ENCODE results near the gene BORCS5.

Gene BORCS5

DNA sequence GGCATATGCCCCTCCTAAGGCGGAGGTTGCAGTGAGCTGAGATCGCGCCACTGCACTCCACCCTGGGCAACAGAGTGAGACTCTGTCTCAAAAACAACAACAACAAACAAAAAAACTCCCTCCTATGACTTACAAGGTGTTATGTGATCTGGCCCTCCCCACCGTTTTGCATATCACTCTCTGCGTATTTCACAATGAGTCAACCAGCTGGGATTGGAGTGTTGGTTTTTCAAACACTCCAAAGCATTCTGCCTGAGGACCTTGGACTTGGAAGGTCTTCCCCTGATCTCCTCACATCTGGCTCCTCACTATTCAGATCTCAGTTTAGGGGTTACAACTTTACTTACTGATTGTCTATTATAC, 20.8 kb upstream of the BORCS5 start:
- TF ChIP-seq, protein P1, sequence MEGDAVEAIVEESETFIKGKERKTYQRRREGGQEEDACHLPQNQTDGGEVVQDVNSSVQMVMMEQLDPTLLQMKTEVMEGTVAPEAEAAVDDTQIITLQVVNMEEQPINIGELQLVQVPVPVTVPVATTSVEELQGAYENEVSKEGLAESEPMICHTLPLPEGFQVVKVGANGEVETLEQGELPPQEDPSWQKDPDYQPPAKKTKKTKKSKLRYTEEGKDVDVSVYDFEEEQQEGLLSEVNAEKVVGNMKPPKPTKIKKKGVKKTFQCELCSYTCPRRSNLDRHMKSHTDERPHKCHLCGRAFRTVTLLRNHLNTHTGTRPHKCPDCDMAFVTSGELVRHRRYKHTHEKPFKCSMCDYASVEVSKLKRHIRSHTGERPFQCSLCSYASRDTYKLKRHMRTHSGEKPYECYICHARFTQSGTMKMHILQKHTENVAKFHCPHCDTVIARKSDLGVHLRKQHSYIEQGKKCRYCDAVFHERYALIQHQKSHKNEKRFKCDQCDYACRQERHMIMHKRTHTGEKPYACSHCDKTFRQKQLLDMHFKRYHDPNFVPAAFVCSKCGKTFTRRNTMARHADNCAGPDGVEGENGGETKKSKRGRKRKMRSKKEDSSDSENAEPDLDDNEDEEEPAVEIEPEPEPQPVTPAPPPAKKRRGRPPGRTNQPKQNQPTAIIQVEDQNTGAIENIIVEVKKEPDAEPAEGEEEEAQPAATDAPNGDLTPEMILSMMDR (IDR thresholded peaks at IDR 0.05; ENCODE audit: low read length) = no peak
- TF ChIP-seq EZH2 (optimal IDR thresholded peaks at IDR 0.05; ENCODE audit: low read depth, low read length) = no peak
- TF ChIP-seq EZH2phosphoT487 (IDR thresholded peaks at IDR 0.05; ENCODE audit: low read length) = no peak

DNA sequence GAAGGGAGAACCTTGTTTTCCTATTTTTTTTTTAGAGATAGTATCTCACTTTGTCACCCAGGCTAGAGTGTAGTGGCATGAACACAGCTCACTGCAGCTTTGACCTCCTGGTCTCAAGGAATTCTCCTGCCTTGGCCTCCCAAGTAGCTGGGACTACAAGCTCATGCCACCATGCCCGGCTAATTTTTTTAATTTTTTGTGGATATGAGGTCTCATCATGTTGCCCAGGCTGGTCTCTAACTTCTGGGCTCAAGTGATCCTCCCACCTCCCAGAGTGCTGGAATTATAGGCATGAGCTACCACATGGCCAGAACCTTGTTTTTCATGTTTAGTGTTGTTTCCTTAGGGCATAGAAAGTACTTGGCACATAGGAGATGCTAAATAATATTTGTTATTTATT, 20.4 kb upstream of the BORCS5 start:
- Histone ChIP-seq H3K4me3 (ENCODE audit: low read length) (no peak overlapping the region), H3K36me3 (replicated peaks; ENCODE audit: insufficient read depth, low read length) (no peaks in the 10 kb centered on the region), H4K20me1 (ENCODE audit: insufficient read depth, low read length) (no peaks in the 10 kb centered on the region), H3K9me3 (replicated peaks; ENCODE audit: insufficient read depth, low read length) (no peaks in the 10 kb centered on the region), H2AFZ (ENCODE audit: low read length) (no peak overlapping the region), H3K4me2 (ENCODE audit: low read depth, low read length) (no peak overlapping the region), H3K79me2 (ENCODE audit: low read length) (no peaks in the 10 kb centered on the region), H3K27ac (ENCODE audit: low read length) (no peak overlapping the region), H3K4me1 (ENCODE audit: low read length) (no peaks in the 10 kb centered on the region), H3K9me2 (replicated peaks; ENCODE audit: insufficient read depth, low read length) (no peaks in the 10 kb centered on the region), H3F3A (ENCODE audit: insufficient read depth, low read length) (no peaks in the 10 kb centered on the region), H3K27me3 (replicated peaks; ENCODE audit: insufficient read depth, low read length) (no peaks in the 10 kb centered on the region), H3K9ac (ENCODE audit: low read length) (no peak overlapping the region)
- TF ChIP-seq EZH2phosphoT487 (IDR thresholded peaks at IDR 0.05; ENCODE audit: low read length) (no peak), EZH2 (optimal IDR thresholded peaks at IDR 0.05; ENCODE audit: low read depth, low read length) (no peak)
- TF ChIP-seq, protein P1 (IDR thresholded peaks at IDR 0.05; ENCODE audit: low read length) = no peak
- no peak for DNase-seq

More for the DNA sequence above, 20.8 kb upstream of the BORCS5 start:
- Histone ChIP-seq H3K79me2 (ENCODE audit: low read length) (no peaks in the 10 kb centered on the region), H3K4me2 (ENCODE audit: low read depth, low read length) (no peak overlapping the region), H4K20me1 (ENCODE audit: insufficient read depth, low read length) (no peaks in the 10 kb centered on the region), H3K27ac (ENCODE audit: low read length) (no peak overlapping the region), H3K4me1 (ENCODE audit: low read length) (no peaks in the 10 kb centered on the region), H3K27me3 (replicated peaks; ENCODE audit: insufficient read depth, low read length) (no peaks in the 10 kb centered on the region), H3K36me3 (replicated peaks; ENCODE audit: insufficient read depth, low read length) (no peaks in the 10 kb centered on the region), H3K4me3 (ENCODE audit: low read length) (no peak overlapping the region), H3F3A (ENCODE audit: insufficient read depth, low read length) (no peaks in the 10 kb centered on the region), H3K9ac (ENCODE audit: low read length) (no peak overlapping the region), H3K9me3 (replicated peaks; ENCODE audit: insufficient read depth, low read length) (no peaks in the 10 kb centered on the region), H3K9me2 (replicated peaks; ENCODE audit: insufficient read depth, low read length) (no peaks in the 10 kb centered on the region), H2AFZ (ENCODE audit: low read length) (no peak overlapping the region)
- DNase-seq = no peak

DNA sequence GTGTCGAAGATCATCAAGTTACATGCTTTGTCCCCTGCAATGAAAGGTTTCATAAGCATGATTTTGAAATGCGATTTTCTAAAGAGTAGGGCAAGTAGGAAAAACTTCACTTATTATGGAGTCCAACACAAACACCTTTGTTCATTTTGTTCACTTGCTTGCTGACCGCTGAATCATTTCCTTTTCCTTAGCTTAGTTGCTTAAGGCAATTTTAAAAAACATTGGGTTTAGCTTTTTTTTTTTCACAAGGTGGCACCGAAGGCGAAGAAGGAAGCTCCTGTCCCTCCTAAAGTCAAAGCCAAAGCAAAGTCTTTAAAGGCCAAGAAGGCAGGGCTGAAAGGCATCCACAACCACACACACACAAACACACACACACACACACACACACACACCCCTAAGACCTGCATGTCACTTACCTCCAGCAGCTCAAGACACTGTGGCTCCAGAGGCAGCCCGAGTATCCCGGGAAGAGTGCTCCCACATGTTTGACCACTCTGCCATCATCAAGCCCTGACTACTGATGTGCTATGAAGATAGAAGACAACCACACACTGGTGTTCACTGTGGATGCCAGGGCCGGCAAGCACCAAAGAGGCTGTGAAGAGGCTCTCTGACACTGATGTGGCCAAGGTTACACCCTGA, 18.2 kb upstream of the BORCS5 start:
- no peaks in the 10 kb centered on the region for H3K36me3 ChIP-seq (replicated peaks; ENCODE audit: insufficient read depth, low read length)
- H2AFZ ChIP-seq (ENCODE audit: low read length) = no peak overlapping the region
- TF ChIP-seq EZH2phosphoT487 (IDR thresholded peaks at IDR 0.05; ENCODE audit: low read length) (no peak), EZH2 (optimal IDR thresholded peaks at IDR 0.05; ENCODE audit: low read depth, low read length) (no peak)
- TF ChIP-seq, protein P1 (IDR thresholded peaks at IDR 0.05; ENCODE audit: low read length) = no peak
- no peaks in the 10 kb centered on the region for H3K4me1 ChIP-seq (ENCODE audit: low read length)
- H3F3A ChIP-seq (ENCODE audit: insufficient read depth, low read length) = no peaks in the 10 kb centered on the region
- no peak overlapping the region for H3K27ac ChIP-seq (ENCODE audit: low read length)
- H3K9me3 ChIP-seq (replicated peaks; ENCODE audit: insufficient read depth, low read length) = no peaks in the 10 kb centered on the region
- H3K4me3 ChIP-seq (ENCODE audit: low read length) = no peak overlapping the region
- no peaks in the 10 kb centered on the region for H4K20me1 ChIP-seq (ENCODE audit: insufficient read depth, low read length)
- no peaks in the 10 kb centered on the region for H3K79me2 ChIP-seq (ENCODE audit: low read length)
- no peak for DNase-seq
- no peak overlapping the region for H3K4me2 ChIP-seq (ENCODE audit: low read depth, low read length)
- no peaks in the 10 kb centered on the region for H3K9me2 ChIP-seq (replicated peaks; ENCODE audit: insufficient read depth, low read length)
- H3K27me3 ChIP-seq (replicated peaks; ENCODE audit: insufficient read depth, low read length) = no peaks in the 10 kb centered on the region
- H3K9ac ChIP-seq (ENCODE audit: low read length) = no peak overlapping the region
